Parathyroid adenoma (tissue), 2 donors: ENCODE results near the gene TBC1D7.

Experiments used
- H2AFZ ChIP-seq: fragments of 300-600 bp; sonication (generic); one replicate; pipeline ENCODE4 v1.7.0; 2017; ENCODE audit warnings: antibody characterized with exemption, mild to moderate bottlenecking
- H3K27ac ChIP-seq: fragments of 300-600 bp; sonication (generic); one replicate; pipeline ENCODE4 v1.7.0; 2017
- H3K27me3 ChIP-seq: fragments of 300-600 bp; sonication (generic); one replicate; pipeline ENCODE4 v1.7.0; 2017; ENCODE audit warnings: low read length; ENCODE audit not compliant: control insufficient read depth, insufficient read depth
- H3K36me3 ChIP-seq: fragments of 300-600 bp; sonication (generic); one replicate; pipeline ENCODE4 v1.7.0; 2017; ENCODE audit warnings: low read length; ENCODE audit not compliant: control insufficient read depth, insufficient read depth
- H3K4me1 ChIP-seq: fragments of 300-600 bp; sonication (generic); one replicate; pipeline ENCODE4 v1.7.0; 2017; ENCODE audit warnings: control low read depth
- H3K4me2 ChIP-seq: fragments of 300-600 bp; sonication (generic); one replicate; pipeline ENCODE4 v1.7.0; 2017; ENCODE audit warnings: low read length
- H3K4me3 ChIP-seq: fragments of 300-600 bp; sonication (generic); one replicate; pipeline ENCODE4 v1.7.0; 2017; ENCODE audit warnings: low read depth, low read length
- H3K79me2 ChIP-seq: fragments of 300-600 bp; sonication (generic); one replicate; pipeline ENCODE4 v1.7.0; 2017; ENCODE audit warnings: control low read depth
- H3K9ac ChIP-seq: fragments of 300-600 bp; sonication (generic); one replicate; pipeline ENCODE4 v1.7.0; 2017; ENCODE audit warnings: mild to moderate bottlenecking
- H3K9me3 ChIP-seq: fragments of 300-600 bp; sonication (generic); one replicate; pipeline ENCODE4 v1.7.0; 2017; ENCODE audit warnings: low read length; ENCODE audit not compliant: control insufficient read depth
- CTCF ChIP-seq: fragments of 300-600 bp; sonication (generic); IDR thresholded peaks from one replicate; pipeline ENCODE4 v1.7.0; 2017; ENCODE audit warnings: antibody characterized with exemption, mild to moderate bottlenecking
- donor health status: primary hyperparathyroidism.

Gene TBC1D7

DNA sequence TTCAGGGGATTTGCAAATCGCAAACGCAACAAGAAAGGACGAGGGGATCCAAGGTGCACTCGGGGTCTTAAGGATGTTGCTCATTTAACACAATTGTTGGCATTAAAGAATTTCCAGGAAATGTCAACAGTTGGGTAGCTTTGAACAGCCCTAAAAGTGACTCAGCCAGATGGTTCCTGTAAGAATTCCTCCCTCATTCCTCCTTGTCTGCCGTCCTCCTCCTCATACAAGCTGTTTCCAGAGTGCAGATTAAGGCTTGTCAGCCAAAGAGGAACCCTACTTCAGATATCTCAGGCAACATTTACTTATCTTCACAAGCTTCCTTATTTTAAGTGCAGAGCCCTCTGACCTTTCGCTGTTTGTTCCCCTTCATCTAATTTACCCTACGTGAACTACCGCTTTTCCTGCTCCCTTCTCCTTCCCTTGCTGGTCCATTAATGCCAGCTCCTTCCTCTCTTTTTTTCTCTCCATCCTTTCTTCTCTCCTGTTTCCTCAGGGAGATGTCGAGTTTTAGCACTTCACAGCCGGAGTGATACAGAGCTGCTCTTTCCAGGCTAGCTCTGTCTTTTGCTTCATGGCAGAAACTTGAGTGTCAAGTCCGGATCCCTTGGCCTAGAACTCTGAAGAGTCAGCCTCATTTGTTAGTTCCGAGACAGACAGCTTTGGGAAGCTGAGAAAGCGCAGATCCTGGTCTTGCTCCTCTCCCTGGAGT is 26.1 kb upstream of the TBC1D7 start:
- TF ChIP-seq CTCF = no peak
- H3K4me1 ChIP-seq = peaks cover 15% of the 10 kb centered on the region
- no peak overlapping the region for H3K4me2 ChIP-seq
- H3K27me3 ChIP-seq = no peaks in the 10 kb centered on the region
- H3K9me3 ChIP-seq = no peaks in the 10 kb centered on the region
- no peaks in the 10 kb centered on the region for H3K79me2 ChIP-seq
- no peak overlapping the region for H3K9ac ChIP-seq
- H3K4me3 ChIP-seq = no peak overlapping the region
- H2AFZ ChIP-seq = peak overlapping the region; percentile 20
- H3K27ac ChIP-seq = peak overlapping the region; percentile 34
- H3K36me3 ChIP-seq = no peaks in the 10 kb centered on the region

GRCh38 chr6:13352165-13352564 is 23.8 kb upstream of the TBC1D7 start:
- Histone ChIP-seq H3K4me2 (no peak overlapping the region), H3K9me3 (no peaks in the 10 kb centered on the region), H2AFZ (no peak overlapping the region), H3K36me3 (no peaks in the 10 kb centered on the region), H3K79me2 (no peaks in the 10 kb centered on the region), H3K9ac (no peak overlapping the region), H3K4me1 (peaks cover 15% of the 10 kb centered on the region), H3K4me3 (no peak overlapping the region), H3K27me3 (no peaks in the 10 kb centered on the region), H3K27ac (no peak overlapping the region)
- TF ChIP-seq CTCF = no peak

- Histone ChIP-seq H3K4me2 (no peak overlapping the region), H3K27ac (no peak overlapping the region), H3K36me3 (no peaks in the 10 kb centered on the region), H3K4me3 (no peak overlapping the region), H3K9ac (no peak overlapping the region), H3K27me3 (no peaks in the 10 kb centered on the region), H3K9me3 (no peaks in the 10 kb centered on the region), H2AFZ (no peak overlapping the region), H3K4me1 (peaks cover 14% of the 10 kb centered on the region), H3K79me2 (no peaks in the 10 kb centered on the region)
- no peak for TF ChIP-seq CTCF
Observed at GRCh38 chr6:13351271-13351670, 22.9 kb upstream of the TBC1D7 start.

DNA sequence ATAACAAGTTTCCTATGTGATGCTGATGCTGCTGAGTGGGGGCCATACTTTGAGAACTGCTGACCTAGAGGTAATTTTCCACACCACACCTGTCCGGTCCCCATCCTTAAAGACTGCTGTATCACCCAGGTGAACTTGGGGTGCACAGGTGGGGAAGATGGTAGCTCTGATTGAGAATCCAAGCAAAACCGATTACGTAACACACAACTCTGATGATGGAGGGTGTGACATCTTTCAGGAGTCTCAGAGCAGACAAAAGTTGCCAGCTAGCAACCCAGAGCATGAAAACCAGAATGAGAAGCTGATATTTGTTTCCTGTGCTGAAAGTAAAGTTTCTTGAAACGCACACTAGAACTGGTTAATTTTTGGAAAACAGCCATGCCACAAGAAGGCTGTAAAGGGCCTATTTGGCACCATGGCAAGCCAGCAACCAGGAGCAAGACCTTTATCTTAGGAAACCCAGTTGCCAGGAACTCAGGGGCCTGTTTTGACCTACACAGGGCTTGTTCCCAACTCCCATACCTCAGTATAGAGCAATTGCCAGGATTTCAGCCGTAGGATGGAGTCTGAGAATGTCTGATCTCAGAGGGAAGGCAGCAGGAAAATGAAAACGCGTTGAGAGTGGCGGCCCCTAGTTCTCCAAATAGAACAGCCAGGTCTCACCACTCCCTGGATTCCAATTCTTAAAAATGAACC is 21.6 kb upstream of the TBC1D7 start:
- H3K9ac ChIP-seq = no peak overlapping the region
- H3K9me3 ChIP-seq = no peaks in the 10 kb centered on the region
- TF ChIP-seq CTCF = no peak
- no peaks in the 10 kb centered on the region for H3K79me2 ChIP-seq
- no peaks in the 10 kb centered on the region for H3K36me3 ChIP-seq
- no peak overlapping the region for H3K27ac ChIP-seq
- H3K4me3 ChIP-seq = no peak overlapping the region
- peaks cover under 1% of the 10 kb centered on the region for H3K4me1 ChIP-seq
- H2AFZ ChIP-seq = no peak overlapping the region
- no peak overlapping the region for H3K4me2 ChIP-seq
- H3K27me3 ChIP-seq = no peaks in the 10 kb centered on the region
